ENCODE results near the gene KIAA0319L. TPM values are rescaled to one million over a fixed set of nuclear protein-coding genes. Genes with fewer than 3 reads are reported as not detected.

Gene KIAA0319L
- total RNA-seq, 1 experiment from 2014 or later, result 46.4 TPM

- Histone ChIP-seq H3K4me1 (ENCODE audit: insufficient read depth, low read length) (peaks cover 4% of the 10 kb centered on the region; the same call in 1 of the 2 replicates), H4K91ac (ENCODE audit: insufficient read length, low read depth, low read length) (no peak overlapping the region), H3K14ac (ENCODE audit: insufficient read depth, low read length) (no peak overlapping the region), H3K27me3 (ENCODE audit: insufficient read depth, low read length) (no peaks in the 10 kb centered on the region), H3K23me2 (ENCODE audit: insufficient read length, low read depth, low read length, poor library complexity, severe bottlenecking) (no peaks in the 10 kb centered on the region), H4K20me1 (ENCODE audit: control insufficient read depth, insufficient read depth, insufficient read length) (no peaks in the 10 kb centered on the region), H2BK5ac (ENCODE audit: insufficient read length, low read length) (no peak overlapping the region), H3K79me1 (ENCODE audit: insufficient read depth, low read depth, low read length, poor library complexity, severe bottlenecking) (no peaks in the 10 kb centered on the region), H3K23ac (ENCODE audit: insufficient read length, low read depth, low read length) (no peak overlapping the region), H2AFZ (ENCODE audit: low read length) (no peak overlapping the region), H3K9ac (ENCODE audit: extremely low read depth, insufficient read length, low read length) (no peak overlapping the region), H3K79me2 (ENCODE audit: insufficient read depth, low read length) (no peaks in the 10 kb centered on the region), H2BK20ac (ENCODE audit: low read depth, low read length, poor library complexity, severe bottlenecking) (no peak overlapping the region), H3K4ac (ENCODE audit: low read depth, low read length) (no peak overlapping the region), H4K5ac (ENCODE audit: insufficient read length, low read depth, low read length) (no peak overlapping the region), H4K8ac (replicated peaks; ENCODE audit: insufficient read length, low read depth, low read length) (no peak overlapping the region), H3T11ph (ENCODE audit: low read length) (no peak overlapping the region), H3K18ac (ENCODE audit: insufficient read length, low read depth, low read length) (no peak overlapping the region), H2BK12ac (ENCODE audit: insufficient read length, low read depth, low read length) (no peak overlapping the region), H3K56ac (ENCODE audit: insufficient read length, low read depth, low read length) (no peak overlapping the region), H3K4me2 (ENCODE audit: insufficient read depth, insufficient read length, low read length) (no peak overlapping the region), H3K9me3 (ENCODE audit: control insufficient read depth, low read depth, low read length) (no peaks in the 10 kb centered on the region), H2BK15ac (ENCODE audit: low read depth, low read length) (no peak overlapping the region), H2AK5ac (ENCODE audit: insufficient read length, low read length) (no peak overlapping the region), H3K27ac (ENCODE audit: insufficient read length, low read depth, low read length) (no peak overlapping the region), H2BK120ac (ENCODE audit: low read depth, low read length, poor library complexity, severe bottlenecking) (no peak overlapping the region)
- DNase-seq, result no peak
- WGBS (ENCODE audit: extremely low coverage, insufficient read length, low lambda C conversion rate), result no CpG with 5 or more reads among the region's 3 CpGs
- no peaks in the 10 kb centered on the region; a peak in 1 of 5 replicates for H3K9me3 Mint-ChIP-seq
- no peaks in the 10 kb centered on the region for H3K27me3 Mint-ChIP-seq (ENCODE audit: low read depth)
- H3K36me3 Mint-ChIP-seq (ENCODE audit: insufficient read depth in 1 of 3, low read depth in 3 of 3), result peaks cover 54 to 82% (median 72%) of the 10 kb centered on the region in 3 experiments
- no peak for TF ChIP-seq CTCF (conservative IDR thresholded peaks at IDR 0.05)
- H3K4me3 Mint-ChIP-seq, result no peak overlapping the region
- peaks cover 6 to 8% of the 10 kb centered on the region in 2 experiments for H3K4me1 Mint-ChIP-seq
- no peak overlapping the region for H3K27ac Mint-ChIP-seq
Observed at GRCh38 chr1:35398739-35399138, 158.5 kb downstream of the KIAA0319L start.

Data from H9 (cell line).